Calu3 (cell line): ENCODE data around the gene DDX42. TPM values are rescaled to one million over a fixed set of nuclear protein-coding genes. Genes with fewer than 3 reads are reported as not detected.
A peak's percentile ranks its signal among the peaks of the same experiment; 100 is the strongest.

Experiments
- BruUV-seq: library from RNA; stranded (reverse); fragments of 400-500 nt; replicated peaks from 2 replicates; lab custom pipeline; 2021; lab: Mats Ljungman, UMichigan
- CTCF ChIA-PET: fragments of 300-600 bp; sonication (Branson Sonifier 250); formaldehyde crosslinking; loops from one replicate; lab custom pipeline; 2022; ENCODE audit warnings: antibody characterized with exemption; lab: Charles Lee
- DNase-seq: peaks from one replicate; pipeline ENCODE4 v3.0.0; 2022
- H3K27ac Mint-ChIP-seq: one replicate; pipeline ENCODE4 v1.8.0; 2022; ENCODE audit warnings: mixed read lengths; ENCODE audit not compliant: unreplicated experiment
- H3K27me3 Mint-ChIP-seq: one replicate; pipeline ENCODE4 v1.8.0; 2022; ENCODE audit warnings: mixed read lengths; ENCODE audit not compliant: unreplicated experiment
- H3K36me3 Mint-ChIP-seq: one replicate; pipeline ENCODE4 v1.8.0; 2022; ENCODE audit warnings: mild to moderate bottlenecking, moderate library complexity, mixed read lengths; ENCODE audit not compliant: insufficient read depth, unreplicated experiment
- H3K4me1 Mint-ChIP-seq: one replicate; pipeline ENCODE4 v1.8.0; 2022; ENCODE audit warnings: mild to moderate bottlenecking, low read depth, mixed read lengths; ENCODE audit not compliant: unreplicated experiment
- H3K4me3 Mint-ChIP-seq: one replicate; pipeline ENCODE4 v1.8.0; 2022; ENCODE audit warnings: mild to moderate bottlenecking, low read depth, moderate library complexity, mixed read lengths; ENCODE audit not compliant: unreplicated experiment
- H3K9me3 Mint-ChIP-seq: one replicate; pipeline ENCODE4 v1.8.0; 2022; ENCODE audit warnings: low read depth, mixed read lengths; ENCODE audit not compliant: unreplicated experiment
- intact Hi-C: fragments of 100-400 bp; cut with micrococcal nuclease; formaldehyde crosslinking; loops from one replicate; pipeline ENCODE4 v1.10.0; 2022; ENCODE audit not compliant: unreplicated experiment
- total RNA-seq: library from RNA; stranded (reverse); gene quantifications from 2 replicates; pipeline ENCODE4 v1.2.3, GENCODE V29; 2022
- TF ChIP-seq, protein P1 (sequence below): fragments of 200-600 bp; IDR thresholded peaks from one replicate; pipeline ENCODE4 v1.8.0; 2022; ENCODE audit warnings: antibody characterized with exemption; ENCODE audit not compliant: unreplicated experiment

DDX42 gene
- total RNA-seq, 1 experiment from 2014 or later: 99.5 TPM

- TF ChIP-seq, protein P1, sequence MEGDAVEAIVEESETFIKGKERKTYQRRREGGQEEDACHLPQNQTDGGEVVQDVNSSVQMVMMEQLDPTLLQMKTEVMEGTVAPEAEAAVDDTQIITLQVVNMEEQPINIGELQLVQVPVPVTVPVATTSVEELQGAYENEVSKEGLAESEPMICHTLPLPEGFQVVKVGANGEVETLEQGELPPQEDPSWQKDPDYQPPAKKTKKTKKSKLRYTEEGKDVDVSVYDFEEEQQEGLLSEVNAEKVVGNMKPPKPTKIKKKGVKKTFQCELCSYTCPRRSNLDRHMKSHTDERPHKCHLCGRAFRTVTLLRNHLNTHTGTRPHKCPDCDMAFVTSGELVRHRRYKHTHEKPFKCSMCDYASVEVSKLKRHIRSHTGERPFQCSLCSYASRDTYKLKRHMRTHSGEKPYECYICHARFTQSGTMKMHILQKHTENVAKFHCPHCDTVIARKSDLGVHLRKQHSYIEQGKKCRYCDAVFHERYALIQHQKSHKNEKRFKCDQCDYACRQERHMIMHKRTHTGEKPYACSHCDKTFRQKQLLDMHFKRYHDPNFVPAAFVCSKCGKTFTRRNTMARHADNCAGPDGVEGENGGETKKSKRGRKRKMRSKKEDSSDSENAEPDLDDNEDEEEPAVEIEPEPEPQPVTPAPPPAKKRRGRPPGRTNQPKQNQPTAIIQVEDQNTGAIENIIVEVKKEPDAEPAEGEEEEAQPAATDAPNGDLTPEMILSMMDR: no peak
- H3K4me1 Mint-ChIP-seq: no peaks in the 10 kb centered on the region
- no peak overlapping the region for H3K4me3 Mint-ChIP-seq
- H3K36me3 Mint-ChIP-seq: peaks cover 40% of the 10 kb centered on the region
- CTCF ChIA-PET: interaction anchor here (0.6 kb wide), 1 partner anchor 48 kb away, joined by 3 read pairs; no protein-coding TSS in a partner anchor
- no peak overlapping the region for H3K27ac Mint-ChIP-seq
- no peaks in the 10 kb centered on the region for H3K9me3 Mint-ChIP-seq
- no peak for DNase-seq
- no peaks in the 10 kb centered on the region for H3K27me3 Mint-ChIP-seq
- BruUV-seq: no TSS peak
- intact Hi-C loops: no loop called here
Measured at GRCh38 chr17:63809970-63810369, 36.0 kb downstream of the DDX42 start.

- peaks cover 62% of the 10 kb centered on the region for H3K36me3 Mint-ChIP-seq
- intact Hi-C loops: no loop called here
- H3K4me1 Mint-ChIP-seq: peaks cover 29% of the 10 kb centered on the region
- no peak overlapping the region for H3K27ac Mint-ChIP-seq
- no TSS peak for BruUV-seq
- H3K9me3 Mint-ChIP-seq: no peaks in the 10 kb centered on the region
- no peak for DNase-seq
- TF ChIP-seq, protein P1: no peak
- H3K4me3 Mint-ChIP-seq: no peak overlapping the region
- no peaks in the 10 kb centered on the region for H3K27me3 Mint-ChIP-seq
- CTCF ChIA-PET: no interaction called here
Measured at GRCh38 chr17:63816123-63816522, 42.2 kb downstream of the DDX42 start.

DNA sequence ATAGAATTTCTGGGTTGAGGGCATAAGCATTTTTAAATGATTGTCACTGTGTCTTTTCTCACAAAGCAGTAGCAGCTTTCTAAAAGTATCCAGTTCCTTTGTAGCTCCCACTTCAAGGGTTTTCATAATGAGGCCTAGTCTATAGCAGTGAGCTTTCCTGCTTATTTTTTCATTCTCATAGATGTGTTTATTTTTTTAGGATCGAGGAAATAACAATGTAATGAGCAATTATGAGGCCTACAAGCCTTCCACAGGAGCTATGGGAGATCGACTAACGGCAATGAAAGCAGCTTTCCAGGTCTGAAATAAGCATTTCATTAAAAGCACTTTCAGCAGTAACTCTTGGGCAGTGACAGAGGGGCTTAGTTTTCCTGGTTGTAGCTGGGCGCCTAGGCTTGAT is 42.7 kb downstream of the DDX42 start:
- BruUV-seq: no TSS peak
- H3K9me3 Mint-ChIP-seq: no peaks in the 10 kb centered on the region
- H3K4me3 Mint-ChIP-seq: no peak overlapping the region
- no peaks in the 10 kb centered on the region for H3K27me3 Mint-ChIP-seq
- peaks cover 64% of the 10 kb centered on the region for H3K36me3 Mint-ChIP-seq
- no peak for DNase-seq
- TF ChIP-seq, protein P1: no peak
- intact Hi-C loops: no loop called here
- H3K4me1 Mint-ChIP-seq: peaks cover 29% of the 10 kb centered on the region
- CTCF ChIA-PET: no interaction called here
- H3K27ac Mint-ChIP-seq: no peak overlapping the region

DNA sequence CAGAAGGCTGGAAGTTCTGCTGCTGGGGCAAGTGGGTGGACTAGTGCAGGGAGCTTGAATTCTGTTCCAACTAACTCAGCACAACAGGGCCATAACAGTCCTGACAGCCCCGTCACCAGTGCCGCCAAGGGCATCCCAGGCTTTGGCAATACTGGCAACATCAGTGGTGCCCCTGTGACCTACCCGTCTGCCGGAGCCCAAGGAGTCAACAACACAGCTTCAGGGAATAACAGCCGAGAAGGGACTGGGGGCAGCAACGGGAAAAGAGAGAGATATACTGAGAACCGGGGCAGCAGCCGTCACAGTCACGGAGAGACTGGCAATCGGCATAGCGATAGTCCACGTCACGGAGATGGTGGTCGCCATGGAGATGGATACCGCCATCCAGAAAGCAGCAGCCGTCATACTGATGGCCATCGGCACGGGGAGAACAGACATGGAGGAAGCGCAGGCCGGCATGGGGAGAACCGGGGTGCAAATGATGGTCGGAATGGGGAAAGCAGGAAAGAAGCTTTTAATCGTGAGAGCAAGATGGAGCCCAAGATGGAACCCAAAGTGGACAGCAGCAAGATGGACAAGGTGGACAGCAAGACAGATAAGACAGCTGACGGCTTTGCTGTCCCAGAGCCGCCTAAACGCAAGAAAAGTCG is 43.9 kb downstream of the DDX42 start:
- TF ChIP-seq, protein P1: no peak
- CTCF ChIA-PET: interaction anchor here (0.6 kb wide), 1 partner anchor 21 kb away, joined by 3 read pairs; no protein-coding TSS in a partner anchor
- Mint-ChIP-seq H3K9me3 (no peaks in the 10 kb centered on the region), H3K36me3 (peaks cover 71% of the 10 kb centered on the region), H3K27ac (peak overlapping the region; percentile 83), H3K4me1 (peaks cover 29% of the 10 kb centered on the region), H3K4me3 (no peak overlapping the region), H3K27me3 (no peaks in the 10 kb centered on the region)
- DNase-seq: no peak
- BruUV-seq: TSS peak; percentile 77
- intact Hi-C loops: no loop called here
